ENCODE measurements around the gene NHLRC4.

- TF ChIP-seq CTCF (IDR thresholded peaks at IDR 0.05) (no peak), MXI1 (IDR thresholded peaks at IDR 0.05; ENCODE audit: low read depth, low read length) (no peak), MEF2A (IDR thresholded peaks at IDR 0.05; ENCODE audit: borderline replicate concordance, low read depth) (no peak)
These were observed 7.8 kb upstream of the NHLRC4 start for GRCh38 chr16:559021-559380.
